ENCODE data around the gene ZMYND19.

DNA sequence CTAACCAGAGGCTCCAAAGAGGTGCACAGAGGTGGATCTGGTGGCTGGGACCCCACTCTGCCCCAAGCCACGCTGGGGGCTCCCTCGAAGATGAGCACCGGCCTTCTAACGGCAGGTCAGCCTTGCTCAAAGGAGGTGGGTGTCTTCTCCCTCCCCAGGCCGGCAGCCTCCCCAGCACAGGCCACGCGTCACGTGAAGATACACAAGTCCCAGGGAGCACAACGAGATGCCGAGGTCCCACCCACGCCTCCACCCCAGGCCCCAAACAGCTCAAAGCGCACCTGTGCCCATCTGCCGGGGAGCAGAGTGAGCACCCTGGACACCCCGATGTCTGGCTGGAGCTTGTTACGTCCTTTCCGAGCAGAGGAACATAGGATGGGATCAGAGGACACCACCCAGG is 52.3 kb downstream of the ZMYND19 start:
- TF ChIP-seq CTCF (IDR thresholded peaks at IDR 0.05) (no peak), POLR2A (IDR thresholded peaks at IDR 0.05) (no peak)

All from heart left ventricle (tissue), 13 donors.